ENCODE results near the gene ST3GAL3. TPM values are rescaled to one million over a fixed set of nuclear protein-coding genes. Genes with fewer than 3 reads are reported as not detected.

The ST3GAL3 gene
- polyA plus RNA-seq, 1 donor (not counting 4 experiments of a cell fraction or from before 2014, with no cell fraction given), result 10.0 TPM

DNA sequence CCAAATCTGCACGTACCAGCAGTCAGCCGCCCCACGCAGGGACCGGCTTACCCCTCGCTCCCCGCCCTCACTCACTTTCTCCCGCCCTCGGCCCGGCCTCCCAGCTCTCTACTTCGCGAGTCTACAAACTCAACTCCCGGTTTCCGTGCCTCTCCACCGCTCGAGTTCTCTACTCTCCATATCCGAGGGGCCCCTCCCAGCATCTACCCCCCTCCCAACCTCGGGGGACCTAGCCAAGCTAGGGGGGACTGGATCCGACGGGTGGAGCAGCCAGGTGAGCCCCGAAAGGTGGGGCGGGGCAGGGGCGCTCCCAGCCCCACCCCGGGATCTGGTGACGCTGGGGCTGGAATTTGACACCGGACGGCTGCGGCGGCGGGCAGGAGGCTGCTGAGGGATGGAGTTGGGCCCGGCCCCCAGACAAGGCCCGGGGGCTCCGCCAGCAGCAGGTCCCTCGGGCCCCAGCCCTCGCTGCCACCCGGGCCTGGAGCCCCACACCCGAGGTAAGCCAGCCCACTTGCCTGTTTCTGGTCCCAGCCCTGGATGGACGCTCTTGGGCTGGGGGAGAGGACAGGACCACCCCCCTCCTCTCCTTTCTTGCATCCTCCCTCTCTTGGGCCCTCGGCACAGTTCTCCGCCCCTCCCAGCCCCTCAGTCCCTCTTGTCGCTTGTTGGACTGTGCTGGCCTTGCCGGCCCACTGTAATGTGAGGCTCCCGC lies 226.2 kb downstream of the ST3GAL3 start, which contains the start of gene ARTN:
ARTN (plus strand) TSS at position 416 of the 715 bp plus-strand sequence. CDS start 1,856 bp downstream, outside the sequence.
- peak within 1 kb of the TSS; percentile 66 to 95 (median 80) for H3K4me3 ChIP-seq (ENCODE audit: control insufficient read depth in 2 of 3, extremely low read depth in 1 of 3, insufficient read depth in 2 of 3, low read depth in 1 of 3, low read length in 3 of 3)
- H2AFZ ChIP-seq (ENCODE audit: control insufficient read depth, low read length), result no peak within 1 kb of the TSS
- peaks cover 72% of the 10 kb centered on the region for H3K4me1 ChIP-seq (ENCODE audit: control insufficient read depth, extremely low read depth, insufficient read depth, low read length)
- peaks cover 2% of the 10 kb centered on the region for H4K20me1 ChIP-seq (ENCODE audit: control insufficient read depth, extremely low read depth, insufficient read depth, low read length)
- dilution Hi-C loops (cut with MboI; ENCODE audit: extremely low pct_ligation_motif_present, low sequenced_read_pairs), result loop anchor here (25.0 kb wide), 2 partner anchors 96 to 221 kb away; partner anchors contain the start of gene ST3GAL3
- H3K9ac ChIP-seq (ENCODE audit: control insufficient read depth, extremely low read depth, insufficient read depth, low read length), result peak within 1 kb of the TSS; percentile 89
- peaks cover 39% of the 10 kb centered on the region for H3K79me2 ChIP-seq (ENCODE audit: control insufficient read depth, insufficient read depth, low read length)
- H3K27ac ChIP-seq (ENCODE audit: control insufficient read depth, insufficient read depth, low read length), result peak within 1 kb of the TSS; percentile 81
- TF ChIP-seq, protein P1, sequence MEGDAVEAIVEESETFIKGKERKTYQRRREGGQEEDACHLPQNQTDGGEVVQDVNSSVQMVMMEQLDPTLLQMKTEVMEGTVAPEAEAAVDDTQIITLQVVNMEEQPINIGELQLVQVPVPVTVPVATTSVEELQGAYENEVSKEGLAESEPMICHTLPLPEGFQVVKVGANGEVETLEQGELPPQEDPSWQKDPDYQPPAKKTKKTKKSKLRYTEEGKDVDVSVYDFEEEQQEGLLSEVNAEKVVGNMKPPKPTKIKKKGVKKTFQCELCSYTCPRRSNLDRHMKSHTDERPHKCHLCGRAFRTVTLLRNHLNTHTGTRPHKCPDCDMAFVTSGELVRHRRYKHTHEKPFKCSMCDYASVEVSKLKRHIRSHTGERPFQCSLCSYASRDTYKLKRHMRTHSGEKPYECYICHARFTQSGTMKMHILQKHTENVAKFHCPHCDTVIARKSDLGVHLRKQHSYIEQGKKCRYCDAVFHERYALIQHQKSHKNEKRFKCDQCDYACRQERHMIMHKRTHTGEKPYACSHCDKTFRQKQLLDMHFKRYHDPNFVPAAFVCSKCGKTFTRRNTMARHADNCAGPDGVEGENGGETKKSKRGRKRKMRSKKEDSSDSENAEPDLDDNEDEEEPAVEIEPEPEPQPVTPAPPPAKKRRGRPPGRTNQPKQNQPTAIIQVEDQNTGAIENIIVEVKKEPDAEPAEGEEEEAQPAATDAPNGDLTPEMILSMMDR (optimal IDR thresholded peaks at IDR 0.05 in 1 of 3, IDR thresholded peaks at IDR 0.05 in 1 of 3, conservative IDR thresholded peaks at IDR 0.05 in 1 of 3; ENCODE audit: extremely low read depth in 1 of 3, insufficient read depth in 2 of 3, low read length in 3 of 3), result no peak
- TF ChIP-seq EZH2 (IDR thresholded peaks at IDR 0.05; ENCODE audit: low read length), result no peak
- H3K36me3 ChIP-seq (ENCODE audit: control insufficient read depth in 2 of 2, extremely low read depth in 1 of 2, insufficient read depth in 2 of 2, low read length in 2 of 2), result peaks cover 5 to 28% of the 10 kb centered on the region in 2 experiments
- FAIRE-seq (no peak), DNase-seq (ENCODE audit: low read depth, low spot score) (no peak)
- no peaks in the 10 kb centered on the region for H3K27me3 ChIP-seq (ENCODE audit: control insufficient read depth, extremely low read depth, insufficient read depth, low read length)
- no peaks in the 10 kb centered on the region for H3K9me3 ChIP-seq (ENCODE audit: control insufficient read depth, low read depth, low read length)
- no peaks in the 10 kb centered on the region for H3K9me1 ChIP-seq (ENCODE audit: control insufficient read depth, extremely low read depth, insufficient read depth, low read length)
- H3K4me2 ChIP-seq (ENCODE audit: control insufficient read depth, extremely low read depth, insufficient read depth, low read depth, low read length), result peak within 1 kb of the TSS; percentile 97

DNA sequence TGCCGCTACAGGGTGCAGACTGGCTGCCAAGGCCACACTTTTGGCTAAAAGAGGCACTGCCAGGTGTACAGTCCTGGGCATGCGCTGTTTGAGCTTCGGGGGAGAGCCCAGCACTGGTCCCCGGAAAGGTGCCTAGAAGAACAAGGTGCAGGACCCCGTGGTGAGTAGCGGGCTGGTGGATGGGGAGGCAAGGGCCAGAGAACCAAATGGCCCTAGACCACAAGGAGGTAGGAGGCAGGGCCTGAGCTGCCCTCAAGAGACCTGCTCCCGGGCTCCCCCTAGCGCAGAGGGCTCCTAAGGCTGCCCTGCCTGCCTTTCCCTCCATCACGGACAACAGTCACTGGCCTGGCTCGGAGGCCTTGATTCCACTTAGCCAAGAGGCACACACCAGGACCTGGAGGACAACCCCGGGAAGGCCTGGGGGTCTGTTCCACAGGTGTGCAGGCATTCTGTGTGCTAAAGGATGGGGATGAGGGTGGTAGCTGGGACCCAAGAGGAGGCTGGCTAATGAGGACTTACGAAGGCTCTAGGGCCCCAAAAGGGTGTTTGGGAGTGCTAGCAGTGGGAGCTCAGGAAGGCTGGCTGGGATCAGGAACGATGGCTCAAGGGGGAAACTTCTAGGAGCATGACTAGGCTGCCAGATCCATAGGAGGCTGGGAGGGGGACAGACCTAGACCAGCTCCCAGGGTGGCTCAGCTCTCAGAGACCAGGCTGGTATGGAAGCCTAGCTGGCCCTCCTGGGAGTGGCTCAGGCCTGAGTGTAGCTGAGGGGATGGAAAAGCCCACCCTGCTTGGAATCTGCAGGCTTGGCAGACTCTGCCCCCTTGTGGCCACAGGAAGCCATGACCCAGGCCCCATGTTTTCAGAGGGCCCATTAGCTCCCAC lies 227.0 kb downstream of the ST3GAL3 start:
- peak overlapping the region; percentile 81 for H3K27ac ChIP-seq (ENCODE audit: control insufficient read depth, insufficient read depth, low read length)
- peaks cover 68% of the 10 kb centered on the region for H3K4me1 ChIP-seq (ENCODE audit: control insufficient read depth, extremely low read depth, insufficient read depth, low read length)

More for the DNA sequence above, 227.0 kb downstream of the ST3GAL3 start:
- Histone ChIP-seq H3K4me2 (ENCODE audit: control insufficient read depth, extremely low read depth, insufficient read depth, low read depth, low read length) (peak overlapping the region; percentile 97), H3K4me3 (ENCODE audit: control insufficient read depth in 2 of 3, extremely low read depth in 1 of 3, insufficient read depth in 2 of 3, low read depth in 1 of 3, low read length in 3 of 3) (peak overlapping the region; percentile 66 to 95 (median 80)), H2AFZ (ENCODE audit: control insufficient read depth, low read length) (no peak overlapping the region), H4K20me1 (ENCODE audit: control insufficient read depth, extremely low read depth, insufficient read depth, low read length) (peaks cover 2% of the 10 kb centered on the region), H3K9ac (ENCODE audit: control insufficient read depth, extremely low read depth, insufficient read depth, low read length) (peak overlapping the region; percentile 89), H3K9me3 (ENCODE audit: control insufficient read depth, low read depth, low read length) (no peaks in the 10 kb centered on the region), H3K27me3 (ENCODE audit: control insufficient read depth, extremely low read depth, insufficient read depth, low read length) (no peaks in the 10 kb centered on the region), H3K9me1 (ENCODE audit: control insufficient read depth, extremely low read depth, insufficient read depth, low read length) (no peaks in the 10 kb centered on the region), H3K79me2 (ENCODE audit: control insufficient read depth, insufficient read depth, low read length) (peaks cover 39% of the 10 kb centered on the region), H3K36me3 (ENCODE audit: control insufficient read depth in 2 of 2, extremely low read depth in 1 of 2, insufficient read depth in 2 of 2, low read length in 2 of 2) (peaks cover 7 to 28% of the 10 kb centered on the region in 2 experiments)
- dilution Hi-C loops (cut with MboI; ENCODE audit: extremely low pct_ligation_motif_present, low sequenced_read_pairs), result loop anchor here (25.0 kb wide), 2 partner anchors 97 to 222 kb away; partner anchors contain the start of gene ST3GAL3
- TF ChIP-seq EZH2 (IDR thresholded peaks at IDR 0.05; ENCODE audit: low read length), result no peak
- TF ChIP-seq, protein P1 (optimal IDR thresholded peaks at IDR 0.05 in 1 of 3, IDR thresholded peaks at IDR 0.05 in 1 of 3, conservative IDR thresholded peaks at IDR 0.05 in 1 of 3; ENCODE audit: extremely low read depth in 1 of 3, insufficient read depth in 2 of 3, low read length in 3 of 3), result peak in 2 of 3 experiments; percentile 87 to 98
- peak; percentile 84 for FAIRE-seq
- DNase-seq (ENCODE audit: low read depth, low spot score), result no peak

Measured in keratinocyte (primary cell).